Smooth muscle cell (in vitro differentiated cells): ENCODE measurements around the gene NUDT5. TPM values are rescaled to one million over a fixed set of nuclear protein-coding genes. Genes with fewer than 3 reads are reported as not detected.

Experiments used
- DNase-seq: peaks from one replicate; lab custom pipeline; 2025; ENCODE audit not compliant: unreplicated experiment; lab: John Stamatoyannopoulos, UW
- H2AFZ ChIP-seq: fragments of 200-600 bp; sonication (generic); 2 replicates; pipeline ENCODE4 v1.6.0; 2016; ENCODE audit warnings: antibody characterized with exemption, low read depth, mild to moderate bottlenecking
- H3F3A ChIP-seq: fragments of 200-600 bp; sonication (generic); 2 replicates; pipeline ENCODE4 v1.6.0; 2017; ENCODE audit warnings: antibody characterized with exemption, low read depth
- H3K27ac ChIP-seq: fragments of 200-600 bp; sonication (generic); 2 replicates; pipeline ENCODE4 v1.5.1; 2016; ENCODE audit warnings: low read depth, mild to moderate bottlenecking
- H3K27me3 ChIP-seq: fragments of 200-600 bp; sonication (generic); 2 replicates; pipeline ENCODE4 v1.6.1; 2016; ENCODE audit warnings: low read depth, mild to moderate bottlenecking
- H3K36me3 ChIP-seq: fragments of 200-600 bp; sonication (generic); 2 replicates; pipeline ENCODE4 v1.5.1; 2016; ENCODE audit warnings: low read depth
- H3K4me1 ChIP-seq: fragments of 200-600 bp; sonication (generic); 2 replicates; pipeline ENCODE4 v1.5.1; 2016; ENCODE audit warnings: low read depth
- H3K4me2 ChIP-seq: fragments of 200-600 bp; sonication (generic); 2 replicates; pipeline ENCODE4 v1.6.0; 2016; ENCODE audit warnings: mild to moderate bottlenecking
- H3K4me3 ChIP-seq: fragments of 200-600 bp; sonication (generic); 2 replicates; pipeline ENCODE4 v1.5.1; 2016; ENCODE audit warnings: mild to moderate bottlenecking
- H3K79me2 ChIP-seq: fragments of 200-600 bp; sonication (generic); 2 replicates; pipeline ENCODE4 v1.6.0; 2016; ENCODE audit warnings: low read depth, mild to moderate bottlenecking
- H3K9ac ChIP-seq: fragments of 200-600 bp; sonication (generic); 2 replicates; pipeline ENCODE4 v1.6.0; 2016; ENCODE audit warnings: low read depth
- H3K9me3 ChIP-seq: fragments of 200-600 bp; sonication (generic); replicated peaks from 2 replicates; pipeline ENCODE4 v1.5.1; 2016; ENCODE audit warnings: low read depth
- H4K20me1 ChIP-seq: fragments of 200-600 bp; sonication (generic); 2 replicates; pipeline ENCODE4 v1.6.0; 2016; ENCODE audit warnings: low read depth
- WGBS: methylation state at CpG from one replicate; pipeline ENCODE4 v1.1.7; 2016; ENCODE audit warnings: low lambda C conversion rate; 5-methylcytosine and 5-hydroxymethylcytosine counted together
- polyA plus RNA-seq: library from polyadenylated mRNA; unstranded; fragments of >200 nt; fragmentation: Nextera tagmentation; extraction: Ambion mirVana; gene quantifications from 2 replicates; pipeline ENCODE4 v1.2.1, GENCODE V29; 2016
- total RNA-seq: library from RNA; depleted of rRNA; stranded (reverse); fragments of >200 nt; gene quantifications from 2 replicates; pipeline ENCODE4 v1.2.3, GENCODE V29; 2014
- TF ChIP-seq, protein P1 (sequence below): fragments of 200-600 bp; sonication (generic); IDR thresholded peaks from 2 replicates; pipeline ENCODE4 v1.5.1; 2017; ENCODE audit warnings: borderline replicate concordance, mild to moderate bottlenecking, antibody characterized with exemption; ENCODE audit not compliant: insufficient read depth, poor library complexity, severe bottlenecking

Gene NUDT5
- total and polyA plus RNA-seq, 2 experiments from 2014 or later, result 64.8 to 89.6 TPM

- no peak overlapping the region for H2AFZ ChIP-seq
- H3K4me3 ChIP-seq, result no peak overlapping the region
- no peak for DNase-seq
- peaks cover 13% of the 10 kb centered on the region for H3K36me3 ChIP-seq
- no peak overlapping the region for H3K9ac ChIP-seq
- no peaks in the 10 kb centered on the region for H4K20me1 ChIP-seq
- H3K9me3 ChIP-seq, result no peaks in the 10 kb centered on the region
- TF ChIP-seq, protein P1, sequence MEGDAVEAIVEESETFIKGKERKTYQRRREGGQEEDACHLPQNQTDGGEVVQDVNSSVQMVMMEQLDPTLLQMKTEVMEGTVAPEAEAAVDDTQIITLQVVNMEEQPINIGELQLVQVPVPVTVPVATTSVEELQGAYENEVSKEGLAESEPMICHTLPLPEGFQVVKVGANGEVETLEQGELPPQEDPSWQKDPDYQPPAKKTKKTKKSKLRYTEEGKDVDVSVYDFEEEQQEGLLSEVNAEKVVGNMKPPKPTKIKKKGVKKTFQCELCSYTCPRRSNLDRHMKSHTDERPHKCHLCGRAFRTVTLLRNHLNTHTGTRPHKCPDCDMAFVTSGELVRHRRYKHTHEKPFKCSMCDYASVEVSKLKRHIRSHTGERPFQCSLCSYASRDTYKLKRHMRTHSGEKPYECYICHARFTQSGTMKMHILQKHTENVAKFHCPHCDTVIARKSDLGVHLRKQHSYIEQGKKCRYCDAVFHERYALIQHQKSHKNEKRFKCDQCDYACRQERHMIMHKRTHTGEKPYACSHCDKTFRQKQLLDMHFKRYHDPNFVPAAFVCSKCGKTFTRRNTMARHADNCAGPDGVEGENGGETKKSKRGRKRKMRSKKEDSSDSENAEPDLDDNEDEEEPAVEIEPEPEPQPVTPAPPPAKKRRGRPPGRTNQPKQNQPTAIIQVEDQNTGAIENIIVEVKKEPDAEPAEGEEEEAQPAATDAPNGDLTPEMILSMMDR, result no peak
- H3K79me2 ChIP-seq, result no peaks in the 10 kb centered on the region
- no peaks in the 10 kb centered on the region for H3F3A ChIP-seq
- H3K27ac ChIP-seq, result no peak overlapping the region
- H3K4me2 ChIP-seq, result no peak overlapping the region
- 100% methylated on average over 1 of the region's 1 CpG for WGBS
- no peaks in the 10 kb centered on the region for H3K4me1 ChIP-seq
- no peaks in the 10 kb centered on the region for H3K27me3 ChIP-seq
These were observed 55.7 kb downstream of the NUDT5 start for GRCh38 chr10:12140038-12140437.

- TF ChIP-seq, protein P1, result no peak
- WGBS, result 93% methylated on average over 3 of the region's 3 CpGs
- Histone ChIP-seq H3K4me3 (no peak overlapping the region), H3K79me2 (peaks cover 22% of the 10 kb centered on the region), H3F3A (no peaks in the 10 kb centered on the region), H3K9ac (no peak overlapping the region), H2AFZ (no peak overlapping the region), H3K36me3 (peaks cover 7% of the 10 kb centered on the region), H3K27me3 (no peaks in the 10 kb centered on the region), H3K27ac (no peak overlapping the region), H3K4me2 (no peak overlapping the region), H3K4me1 (no peaks in the 10 kb centered on the region), H4K20me1 (peaks cover 10% of the 10 kb centered on the region), H3K9me3 (no peaks in the 10 kb centered on the region)
- DNase-seq, result no peak
These were observed 60.1 kb downstream of the NUDT5 start for GRCh38 chr10:12135631-12136030.

GRCh38 chr10:12130237-12130872 lies 65.3 kb downstream of the NUDT5 start:
- TF ChIP-seq, protein P1, result peak; percentile 22
- peak overlapping the region; percentile 81 for H3K4me3 ChIP-seq
- H4K20me1 ChIP-seq, result peaks cover 14% of the 10 kb centered on the region
- H3F3A ChIP-seq, result no peaks in the 10 kb centered on the region
- WGBS, result 32% methylated on average over 11 of the region's 11 CpGs
- H3K4me2 ChIP-seq, result peak overlapping the region; percentile 92
- no peaks in the 10 kb centered on the region for H3K9me3 ChIP-seq
- H3K79me2 ChIP-seq, result peaks cover 32% of the 10 kb centered on the region
- H3K27me3 ChIP-seq, result no peaks in the 10 kb centered on the region
- peak overlapping the region; percentile 45 for H3K9ac ChIP-seq
- DNase-seq, result no peak
- H3K4me1 ChIP-seq, result no peaks in the 10 kb centered on the region
- H2AFZ ChIP-seq, result peak overlapping the region; percentile 83
- H3K36me3 ChIP-seq, result no peaks in the 10 kb centered on the region
- peak overlapping the region; percentile 40 for H3K27ac ChIP-seq
